Measurements from ENCODE around the gene TBC1D5.

Gene TBC1D5

GRCh38 chr3:17217588-17217987 lies 524.8 kb downstream of the TBC1D5 start:
- no peak overlapping the region for H3K4me3 ChIP-seq (ENCODE audit: control insufficient read depth, low read depth, low read length)
- DNase-seq (ENCODE audit: low read depth): no peak
- TF ChIP-seq CTCF (IDR thresholded peaks at IDR 0.05; ENCODE audit: control insufficient read depth, insufficient read depth, low read depth, low read length, missing control alignments): no peak

GRCh38 chr3:17213102-17213501 lies 529.3 kb downstream of the TBC1D5 start:
- no peak overlapping the region for H3K4me3 ChIP-seq (ENCODE audit: control insufficient read depth, low read depth, low read length)
- DNase-seq (ENCODE audit: low read depth): no peak
- no peak for TF ChIP-seq CTCF (IDR thresholded peaks at IDR 0.05; ENCODE audit: control insufficient read depth, insufficient read depth, low read depth, low read length, missing control alignments)

- DNase-seq (ENCODE audit: low read depth): no peak
- no peak for TF ChIP-seq CTCF (IDR thresholded peaks at IDR 0.05; ENCODE audit: control insufficient read depth, insufficient read depth, low read depth, low read length, missing control alignments)
These were observed 534.5 kb downstream of the TBC1D5 start for GRCh38 chr3:17207979-17208378.

GRCh38 chr3:17207019-17207418 lies 535.4 kb downstream of the TBC1D5 start:
- no peak for TF ChIP-seq CTCF (IDR thresholded peaks at IDR 0.05; ENCODE audit: control insufficient read depth, insufficient read depth, low read depth, low read length, missing control alignments)
- no peak overlapping the region for H3K4me3 ChIP-seq (ENCODE audit: control insufficient read depth, low read depth, low read length)
- no peak for DNase-seq (ENCODE audit: low read depth)

More at GRCh38 chr3:17207979-17208378, 534.5 kb downstream of the TBC1D5 start:
- H3K4me3 ChIP-seq (ENCODE audit: control insufficient read depth, low read depth, low read length): no peak overlapping the region

DNA sequence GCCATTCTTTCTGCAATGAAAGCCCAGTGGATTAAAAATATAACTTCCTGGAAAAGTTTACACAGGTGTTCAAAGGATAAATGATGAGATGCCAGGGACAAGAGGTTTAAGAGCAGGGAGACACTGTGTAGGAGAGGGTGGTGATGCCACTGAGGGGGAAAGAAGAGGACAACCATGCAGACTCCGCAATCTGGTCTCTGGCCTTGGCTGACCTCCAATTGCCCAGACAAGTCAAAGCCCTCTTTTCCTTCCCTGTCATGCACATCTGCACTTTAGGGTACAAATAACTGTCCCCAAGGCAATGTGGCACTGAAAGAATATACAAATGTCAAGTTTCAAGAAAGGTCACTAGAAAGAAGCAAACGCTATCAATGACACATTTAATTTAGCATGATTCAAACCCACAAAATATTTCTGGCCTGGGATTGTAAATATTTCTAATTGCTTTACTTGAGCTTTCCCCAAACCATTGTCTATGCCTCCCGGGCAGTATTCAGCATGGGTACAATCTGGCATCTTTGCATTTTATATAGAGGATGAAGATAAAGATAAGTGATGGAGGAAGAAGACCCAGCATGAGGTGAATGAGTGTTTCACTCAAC lies 538.3 kb downstream of the TBC1D5 start:
- no peak for DNase-seq (ENCODE audit: low read depth)
- no peak for TF ChIP-seq CTCF (IDR thresholded peaks at IDR 0.05; ENCODE audit: control insufficient read depth, insufficient read depth, low read depth, low read length, missing control alignments)
- H3K4me3 ChIP-seq (ENCODE audit: control insufficient read depth, low read depth, low read length): no peak overlapping the region

- no peak for DNase-seq (ENCODE audit: low read depth)
- H3K4me3 ChIP-seq (ENCODE audit: control insufficient read depth, low read depth, low read length): no peak overlapping the region
- TF ChIP-seq CTCF (IDR thresholded peaks at IDR 0.05; ENCODE audit: control insufficient read depth, insufficient read depth, low read depth, low read length, missing control alignments): no peak
These were observed 540.9 kb downstream of the TBC1D5 start for GRCh38 chr3:17201538-17201937.

All from AG09309 (cell line).